Liver (tissue), 3 donors: ENCODE measurements around the gene TUFT1.

Experiments used
- CTCF ChIP-seq: fragments of 150-350 bp; IDR thresholded peaks from 2 replicates; pipeline ENCODE4 v1.5.1; 2017; ENCODE audit warnings: improper control_type of control experiment, low read depth, low read length; ENCODE audit not compliant: missing input control
- HNF4A ChIP-seq, 2 donors: conservative IDR thresholded peaks; 2 replicates each; pipeline ENCODE4 v1.6.1; 2016; ENCODE audit warnings: antibody characterized with exemption in 2 of 2, mild to moderate bottlenecking in 2 of 2
- donor health status: healthy.
- donor health status: healthy.

- no peak for TF ChIP-seq CTCF
- no peak for TF ChIP-seq HNF4A (conservative IDR thresholded peaks at IDR 0.05)
Measured at GRCh38 chr1:151565502-151566189, 25.5 kb downstream of the TUFT1 start.
